LNCaP clone FGC (cell line): ENCODE measurements around the gene TMEM238L.

Source experiments
- DNase-seq: peaks from one replicate; pipeline ENCODE4 v3.0.0-alpha.2; 2011; ENCODE audit warnings: low read depth
- H3K4me3 ChIP-seq: 2 replicates; pipeline ENCODE4 v1.5.1; 2011; ENCODE audit warnings: mild to moderate bottlenecking, low read depth, low read length, control low read depth
- TF ChIP-seq, protein P1 (sequence below): IDR thresholded peaks from 2 replicates; pipeline ENCODE4 v1.5.1; 2012; ENCODE audit warnings: mild to moderate bottlenecking; ENCODE audit not compliant: control insufficient read depth, insufficient read depth; ENCODE audit errors: extremely low read depth

TMEM238L gene

DNA sequence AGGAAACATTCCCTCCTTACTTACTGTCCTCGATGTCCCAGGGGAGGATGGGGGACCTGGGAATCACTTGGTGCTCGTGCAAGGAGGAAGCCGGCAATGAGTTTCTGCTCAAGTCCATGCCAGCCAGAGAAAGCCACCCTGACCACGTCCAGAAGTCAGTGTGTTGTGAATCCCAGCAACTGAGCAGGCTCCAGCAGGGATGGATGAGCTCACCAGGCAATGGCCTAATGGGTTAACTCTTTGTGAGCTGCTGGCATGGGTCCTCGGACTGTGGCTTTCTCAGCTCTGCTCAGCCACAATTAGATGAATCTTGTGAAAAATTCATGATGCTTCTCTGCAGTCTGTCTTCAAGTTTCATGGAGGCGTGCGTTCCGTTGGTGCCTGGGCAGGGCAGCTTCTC lies 34.0 kb upstream of the TMEM238L start, which contains the start of gene PIRT:
Gene PIRT (minus strand): TSS at position 167 of the 400 bp plus-strand sequence. CDS start 12,442 bp downstream, outside the sequence.
- H3K4me3 ChIP-seq, result no peak within 1 kb of the TSS
- no peak for DNase-seq
- TF ChIP-seq, protein P1, sequence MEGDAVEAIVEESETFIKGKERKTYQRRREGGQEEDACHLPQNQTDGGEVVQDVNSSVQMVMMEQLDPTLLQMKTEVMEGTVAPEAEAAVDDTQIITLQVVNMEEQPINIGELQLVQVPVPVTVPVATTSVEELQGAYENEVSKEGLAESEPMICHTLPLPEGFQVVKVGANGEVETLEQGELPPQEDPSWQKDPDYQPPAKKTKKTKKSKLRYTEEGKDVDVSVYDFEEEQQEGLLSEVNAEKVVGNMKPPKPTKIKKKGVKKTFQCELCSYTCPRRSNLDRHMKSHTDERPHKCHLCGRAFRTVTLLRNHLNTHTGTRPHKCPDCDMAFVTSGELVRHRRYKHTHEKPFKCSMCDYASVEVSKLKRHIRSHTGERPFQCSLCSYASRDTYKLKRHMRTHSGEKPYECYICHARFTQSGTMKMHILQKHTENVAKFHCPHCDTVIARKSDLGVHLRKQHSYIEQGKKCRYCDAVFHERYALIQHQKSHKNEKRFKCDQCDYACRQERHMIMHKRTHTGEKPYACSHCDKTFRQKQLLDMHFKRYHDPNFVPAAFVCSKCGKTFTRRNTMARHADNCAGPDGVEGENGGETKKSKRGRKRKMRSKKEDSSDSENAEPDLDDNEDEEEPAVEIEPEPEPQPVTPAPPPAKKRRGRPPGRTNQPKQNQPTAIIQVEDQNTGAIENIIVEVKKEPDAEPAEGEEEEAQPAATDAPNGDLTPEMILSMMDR, result no peak

DNA sequence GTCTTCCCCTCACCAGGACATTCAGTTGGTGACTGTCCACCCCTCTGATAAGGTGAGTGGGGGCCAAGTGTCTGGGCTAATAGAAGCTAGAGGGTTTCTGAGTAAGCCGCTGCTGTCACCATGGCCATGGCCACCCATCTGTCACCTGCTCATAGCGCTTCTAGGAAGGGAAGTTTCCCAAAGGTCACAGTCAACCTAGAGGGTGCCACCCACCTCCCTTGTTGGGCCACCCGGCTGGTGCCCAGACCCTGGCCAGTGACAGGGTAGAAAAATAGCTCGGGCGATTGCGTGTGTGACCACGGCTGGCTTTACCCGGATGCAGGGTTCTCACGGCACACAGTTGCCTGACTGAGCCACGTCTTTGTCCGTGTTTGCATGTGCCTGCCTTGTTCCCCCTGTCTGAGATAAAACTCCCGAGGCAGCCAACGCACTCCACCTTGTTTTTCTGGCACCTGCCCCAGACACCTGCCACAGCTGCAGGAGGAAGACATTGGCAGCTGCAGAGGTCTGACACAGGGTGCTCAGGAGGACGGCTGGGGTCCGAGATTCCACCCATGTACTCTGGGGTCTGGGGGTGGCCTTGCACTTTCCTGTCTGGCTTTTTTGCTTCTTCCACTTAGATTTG lies 33.2 kb upstream of the TMEM238L start:
- no peak for DNase-seq
- TF ChIP-seq, protein P1, result no peak
- H3K4me3 ChIP-seq, result no peak overlapping the region

DNA sequence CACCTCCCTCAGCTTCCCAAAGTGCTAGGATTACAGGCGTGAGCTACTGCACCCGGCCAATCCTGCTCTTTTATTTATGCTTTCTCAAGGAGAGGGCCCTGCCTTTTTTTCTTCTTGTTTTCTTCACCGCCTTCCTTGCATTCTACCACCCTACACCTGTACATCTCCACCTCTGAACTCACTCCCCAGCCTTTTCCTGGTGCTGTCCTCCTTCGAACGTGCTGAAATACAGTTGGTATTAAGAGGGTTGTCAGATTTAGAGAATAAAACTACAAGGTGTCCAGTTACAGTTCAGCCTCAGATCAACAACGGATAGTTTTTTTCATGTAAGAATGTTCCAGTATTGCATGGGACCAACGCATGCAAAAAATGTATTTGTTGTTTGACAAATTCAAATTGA lies 32.2 kb upstream of the TMEM238L start:
- TF ChIP-seq, protein P1, result no peak
- DNase-seq, result no peak
- no peak overlapping the region for H3K4me3 ChIP-seq

DNA sequence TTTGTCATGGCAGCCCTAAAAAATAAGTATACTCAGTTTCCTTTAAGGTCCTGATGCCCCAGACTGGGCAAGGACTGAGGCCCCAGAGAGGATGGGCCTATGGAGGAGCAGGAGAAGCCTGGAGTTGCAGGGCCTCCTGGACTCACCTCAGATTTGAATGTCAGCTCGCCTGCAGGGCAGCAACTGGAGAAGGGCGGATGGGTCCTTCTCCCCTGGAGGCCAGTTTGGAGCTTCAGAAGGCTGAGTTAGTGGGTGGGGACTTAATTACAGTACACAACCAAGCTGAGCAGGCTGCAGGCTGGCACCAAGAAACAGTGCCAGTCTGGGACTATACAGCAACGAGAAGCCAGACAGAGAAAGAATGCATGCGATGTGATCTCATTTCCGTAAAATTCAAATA lies 27.8 kb upstream of the TMEM238L start:
- no peak overlapping the region for H3K4me3 ChIP-seq
- TF ChIP-seq, protein P1, result no peak
- DNase-seq, result no peak

DNA sequence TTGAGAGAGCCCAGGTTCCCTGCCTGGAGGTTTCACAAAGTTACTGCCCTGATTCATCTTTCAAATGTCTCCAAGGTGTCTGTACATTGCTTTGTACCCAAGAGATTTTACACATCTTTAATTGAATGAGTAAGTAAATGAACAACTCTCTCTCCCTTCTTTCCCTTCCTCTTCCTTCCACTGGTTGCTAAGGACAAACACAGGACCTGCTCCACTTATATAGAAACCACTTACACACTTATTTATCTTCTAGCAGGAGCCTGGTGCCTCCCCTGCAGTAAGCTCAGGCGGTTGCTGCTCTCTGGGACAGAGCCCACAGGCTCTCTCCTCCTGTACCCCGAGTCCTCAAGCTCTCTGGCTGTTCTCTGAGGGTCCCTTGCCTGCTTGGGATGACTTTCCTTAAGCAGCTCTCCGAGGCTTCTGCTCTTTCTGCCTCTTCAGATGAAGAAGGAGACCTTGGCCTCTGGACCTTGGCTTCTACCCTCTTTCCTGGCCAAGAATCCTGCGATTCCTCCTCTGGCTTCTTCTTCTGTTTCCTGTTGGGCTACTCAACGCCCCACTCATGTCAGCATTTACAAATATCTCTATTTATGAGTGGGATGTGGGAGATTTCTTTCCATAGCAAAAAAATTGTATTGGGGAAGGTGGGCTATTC lies 24.1 kb upstream of the TMEM238L start:
- no peak overlapping the region for H3K4me3 ChIP-seq
- no peak for DNase-seq
- TF ChIP-seq, protein P1, result no peak

DNA sequence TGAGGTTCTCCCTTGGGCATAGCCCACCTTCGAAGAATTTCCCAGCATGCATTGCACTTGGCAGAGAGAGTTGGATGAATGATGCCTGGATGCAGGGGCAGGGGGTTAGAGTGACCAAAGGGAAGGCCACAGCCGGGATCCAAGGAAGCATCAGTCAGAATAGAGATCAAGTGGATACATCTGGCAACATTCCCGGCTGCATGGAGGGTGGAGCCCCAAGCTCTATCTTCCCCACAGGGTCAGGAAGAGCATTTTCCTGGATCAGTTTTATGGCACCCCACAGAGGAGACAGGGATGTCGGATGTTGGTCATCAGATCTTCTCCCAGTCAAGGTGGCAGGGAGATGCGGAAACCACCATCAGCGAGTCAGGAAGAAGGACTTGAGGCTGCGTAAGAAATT lies 21.0 kb upstream of the TMEM238L start:
- TF ChIP-seq, protein P1, result no peak
- no peak overlapping the region for H3K4me3 ChIP-seq
- no peak for DNase-seq
